ENCODE data around the gene PAPSS2.

PAPSS2 gene

DNA sequence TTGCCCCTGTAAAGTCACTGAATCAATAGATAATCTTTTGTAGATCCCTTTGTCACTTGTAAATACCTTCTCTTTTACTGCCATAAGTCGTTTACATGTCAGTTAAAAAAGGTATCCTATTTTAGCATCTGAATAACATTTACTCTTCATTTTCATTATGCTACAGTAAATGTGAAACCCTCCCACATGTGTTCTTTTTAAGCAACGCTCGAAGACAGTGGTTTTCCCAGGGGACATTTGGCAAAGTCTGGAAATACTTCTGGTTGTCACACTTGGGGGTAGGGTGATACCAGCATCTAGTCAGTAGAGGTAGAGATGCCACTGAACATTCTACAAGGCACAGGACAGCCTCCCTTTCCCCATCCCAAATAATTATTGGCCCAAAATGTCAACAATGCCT is 134.6 kb downstream of the PAPSS2 start:
- no peak for DNase-seq (ENCODE audit: low read depth)
